ENCODE data around the gene BICC1. TPM values are rescaled to one million over a fixed set of nuclear protein-coding genes. Genes with fewer than 3 reads are reported as not detected.
"Not testable (repeated sequence)": the region's sequence is repeated elsewhere in the genome, so short reads cannot be mapped to it uniquely, and the experiment has no call there.

BICC1 gene
- total RNA-seq, 2 experiments from 2014 or later = 0.06 TPM; not detected in 1

- peaks cover 4% of the 10 kb centered on the region for H3K27me3 Mint-ChIP-seq
- no peaks in the 10 kb centered on the region for H3K9me3 Mint-ChIP-seq
- no peaks in the 10 kb centered on the region for H3K4me1 Mint-ChIP-seq
- H3K27ac Mint-ChIP-seq = no peak overlapping the region
- POLR2A ChIA-PET = no interaction called here
- H3K36me3 Mint-ChIP-seq = no peaks in the 10 kb centered on the region
- no peak for ATAC-seq (ENCODE audit: low read depth)
- no peak overlapping the region for H3K4me3 Mint-ChIP-seq
- no peak for DNase-seq
These were observed 73.9 kb downstream of the BICC1 start for GRCh38 chr10:58586282-58587245.

GRCh38 chr10:58587676-58588075, 75.0 kb downstream of the BICC1 start:
- POLR2A ChIA-PET = no interaction called here
- H3K4me3 Mint-ChIP-seq = no peak overlapping the region
- H3K36me3 Mint-ChIP-seq = no peaks in the 10 kb centered on the region
- no peak overlapping the region for H3K27ac Mint-ChIP-seq
- no peaks in the 10 kb centered on the region for H3K9me3 Mint-ChIP-seq
- DNase-seq = no peak
- no peaks in the 10 kb centered on the region for H3K4me1 Mint-ChIP-seq
- ATAC-seq (ENCODE audit: low read depth) = no peak
- peaks cover 4% of the 10 kb centered on the region for H3K27me3 Mint-ChIP-seq

GRCh38 chr10:58588673-58589265, 76.1 kb downstream of the BICC1 start:
- Mint-ChIP-seq H3K27ac (no peak overlapping the region), H3K4me3 (no peak overlapping the region), H3K36me3 (no peaks in the 10 kb centered on the region), H3K9me3 (no peaks in the 10 kb centered on the region), H3K27me3 (peaks cover 4% of the 10 kb centered on the region), H3K4me1 (no peaks in the 10 kb centered on the region)
- DNase-seq = no peak
- POLR2A ChIA-PET = no interaction called here
- ATAC-seq (ENCODE audit: low read depth) = no peak

- ATAC-seq (ENCODE audit: low read depth) (no peak), DNase-seq (no peak)
- POLR2A ChIA-PET = no interaction called here
- no peaks in the 10 kb centered on the region for H3K9me3 Mint-ChIP-seq
- no peak overlapping the region for H3K4me3 Mint-ChIP-seq
- no peaks in the 10 kb centered on the region for H3K36me3 Mint-ChIP-seq
- peaks cover 4% of the 10 kb centered on the region for H3K27me3 Mint-ChIP-seq
- no peak overlapping the region for H3K27ac Mint-ChIP-seq
- no peaks in the 10 kb centered on the region for H3K4me1 Mint-ChIP-seq
These were observed 77.6 kb downstream of the BICC1 start for GRCh38 chr10:58590152-58590840.

GRCh38 chr10:58590924-58591323, 78.3 kb downstream of the BICC1 start:
- Mint-ChIP-seq H3K36me3 (no peaks in the 10 kb centered on the region), H3K4me1 (no peaks in the 10 kb centered on the region), H3K27me3 (peaks cover 6% of the 10 kb centered on the region), H3K27ac (no peak overlapping the region), H3K4me3 (no peak overlapping the region), H3K9me3 (no peaks in the 10 kb centered on the region)
- no peak for DNase-seq
- no peak for ATAC-seq (ENCODE audit: low read depth)
- POLR2A ChIA-PET = no interaction called here

GRCh38 chr10:58593008-58593407, 80.3 kb downstream of the BICC1 start:
- Mint-ChIP-seq H3K27ac (no peak overlapping the region), H3K36me3 (no peaks in the 10 kb centered on the region), H3K4me3 (no peak overlapping the region), H3K9me3 (no peaks in the 10 kb centered on the region), H3K4me1 (no peaks in the 10 kb centered on the region), H3K27me3 (peaks cover 6% of the 10 kb centered on the region)
- POLR2A ChIA-PET = no interaction called here
- ATAC-seq (ENCODE audit: low read depth) (no peak), DNase-seq (no peak)

GRCh38 chr10:58597211-58597610, 84.5 kb downstream of the BICC1 start:
- POLR2A ChIA-PET; H3K4me3 Mint-ChIP-seq; H3K36me3 Mint-ChIP-seq; H3K27ac Mint-ChIP-seq; H3K4me1 Mint-ChIP-seq; DNase-seq; H3K9me3 Mint-ChIP-seq; ATAC-seq (ENCODE audit: low read depth); H3K27me3 Mint-ChIP-seq: not testable (repeated sequence)

GRCh38 chr10:58599927-58600553, 87.4 kb downstream of the BICC1 start:
- H3K36me3 Mint-ChIP-seq = no peaks in the 10 kb centered on the region
- H3K9me3 Mint-ChIP-seq = peaks cover 1% of the 10 kb centered on the region
- H3K27ac Mint-ChIP-seq = no peak overlapping the region
- POLR2A ChIA-PET = no interaction called here
- no peaks in the 10 kb centered on the region for H3K4me1 Mint-ChIP-seq
- H3K27me3 Mint-ChIP-seq = peaks cover 2% of the 10 kb centered on the region
- no peak overlapping the region for H3K4me3 Mint-ChIP-seq
- ATAC-seq (ENCODE audit: low read depth) (no peak), DNase-seq (no peak)

- Mint-ChIP-seq H3K27me3 (no peaks in the 10 kb centered on the region), H3K9me3 (no peaks in the 10 kb centered on the region), H3K36me3 (no peaks in the 10 kb centered on the region), H3K4me3 (no peak overlapping the region), H3K27ac (no peak overlapping the region), H3K4me1 (no peaks in the 10 kb centered on the region)
- no peak for DNase-seq
- POLR2A ChIA-PET = no interaction called here
- no peak for ATAC-seq (ENCODE audit: low read depth)
These were observed 95.7 kb downstream of the BICC1 start for GRCh38 chr10:58608351-58608750.

- ATAC-seq (ENCODE audit: low read depth) (no peak), DNase-seq (no peak)
- Mint-ChIP-seq H3K27me3 (no peaks in the 10 kb centered on the region), H3K4me1 (no peaks in the 10 kb centered on the region), H3K36me3 (no peaks in the 10 kb centered on the region), H3K4me3 (no peak overlapping the region), H3K27ac (no peak overlapping the region), H3K9me3 (no peaks in the 10 kb centered on the region)
- POLR2A ChIA-PET = no interaction called here
These were observed 96.3 kb downstream of the BICC1 start for GRCh38 chr10:58608826-58609531.

- DNase-seq (no peak), ATAC-seq (ENCODE audit: low read depth) (no peak)
- no peak overlapping the region for H3K27ac Mint-ChIP-seq
- H3K36me3 Mint-ChIP-seq = no peaks in the 10 kb centered on the region
- POLR2A ChIA-PET = no interaction called here
- H3K9me3 Mint-ChIP-seq = no peaks in the 10 kb centered on the region
- no peaks in the 10 kb centered on the region for H3K27me3 Mint-ChIP-seq
- H3K4me1 Mint-ChIP-seq = no peaks in the 10 kb centered on the region
- H3K4me3 Mint-ChIP-seq = no peak overlapping the region
These were observed 97.0 kb downstream of the BICC1 start for GRCh38 chr10:58609532-58610150.

GRCh38 chr10:58615237-58615935, 102.7 kb downstream of the BICC1 start:
- Mint-ChIP-seq H3K36me3 (no peaks in the 10 kb centered on the region), H3K9me3 (no peaks in the 10 kb centered on the region), H3K27me3 (peaks cover 2% of the 10 kb centered on the region), H3K4me1 (no peaks in the 10 kb centered on the region), H3K27ac (no peak overlapping the region), H3K4me3 (no peak overlapping the region)
- POLR2A ChIA-PET = no interaction called here
- no peak for ATAC-seq (ENCODE audit: low read depth)
- no peak for DNase-seq
